Fibroblast of mammary gland (primary cell): ENCODE results near the gene ZNF333.
"Not testable (repeated sequence)": the region's sequence is repeated elsewhere in the genome, so short reads cannot be mapped to it uniquely, and the experiment has no call there.

Experiments used
- DNase-seq: peaks from one replicate; pipeline ENCODE4 v3.0.0-alpha.2; 2010; ENCODE audit warnings: low read depth
- H3K4me3 ChIP-seq: 2 replicates; pipeline ENCODE4 v1.5.1; 2011; ENCODE audit warnings: low read depth, mild to moderate bottlenecking, low read length, moderate library complexity; ENCODE audit not compliant: control insufficient read depth
- TF ChIP-seq, protein P1 (sequence below): conservative IDR thresholded peaks from 2 replicates; pipeline ENCODE4 v1.5.1; 2011; ENCODE audit warnings: low read depth, low read length, inconsistent platforms; ENCODE audit not compliant: control insufficient read depth, insufficient read depth

ZNF333 gene

DNA sequence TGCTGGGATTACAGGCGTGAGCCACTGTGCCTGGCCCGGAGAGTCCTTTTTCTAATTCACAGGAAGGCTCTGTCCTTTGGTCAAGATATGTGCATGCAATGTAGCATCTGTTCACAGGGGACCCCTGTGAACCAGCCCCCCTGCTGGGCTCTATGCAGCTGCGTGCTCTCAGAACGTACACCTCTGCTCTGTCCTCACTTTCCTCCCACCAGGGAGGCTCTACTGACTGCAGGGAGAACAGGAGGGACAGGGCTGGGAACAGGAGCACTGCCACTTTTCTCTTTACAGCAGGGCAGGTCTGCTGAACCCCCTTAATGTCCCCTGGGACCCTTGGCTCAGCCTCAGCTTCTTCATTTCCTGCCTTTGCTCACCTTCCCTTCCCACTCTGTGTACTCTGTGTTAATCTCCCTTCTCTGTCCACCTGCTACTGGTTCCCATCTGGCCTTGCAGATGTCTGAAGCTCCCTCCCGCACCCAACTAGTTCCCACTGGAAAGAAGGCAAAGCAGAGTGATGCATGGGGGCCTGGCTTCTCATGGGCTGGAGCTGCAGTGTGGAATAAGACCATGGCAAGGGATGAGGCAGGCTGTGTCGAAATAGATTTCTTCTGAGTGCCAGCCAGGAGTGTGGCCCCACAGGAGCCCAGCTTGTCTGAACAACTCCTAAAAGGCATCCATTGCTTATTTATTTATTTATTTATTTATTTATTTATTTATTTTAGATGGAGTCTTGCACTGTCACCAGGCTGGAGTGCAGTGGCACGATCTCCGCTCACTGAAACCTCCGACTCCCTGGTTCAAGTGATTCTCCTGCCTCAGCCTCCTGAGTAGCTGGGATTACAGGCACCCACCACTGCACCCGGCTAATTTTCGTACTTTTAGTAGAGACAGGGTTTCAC is 81.3 kb downstream of the ZNF333 start:
- DNase-seq: no peak
- TF ChIP-seq, protein P1, sequence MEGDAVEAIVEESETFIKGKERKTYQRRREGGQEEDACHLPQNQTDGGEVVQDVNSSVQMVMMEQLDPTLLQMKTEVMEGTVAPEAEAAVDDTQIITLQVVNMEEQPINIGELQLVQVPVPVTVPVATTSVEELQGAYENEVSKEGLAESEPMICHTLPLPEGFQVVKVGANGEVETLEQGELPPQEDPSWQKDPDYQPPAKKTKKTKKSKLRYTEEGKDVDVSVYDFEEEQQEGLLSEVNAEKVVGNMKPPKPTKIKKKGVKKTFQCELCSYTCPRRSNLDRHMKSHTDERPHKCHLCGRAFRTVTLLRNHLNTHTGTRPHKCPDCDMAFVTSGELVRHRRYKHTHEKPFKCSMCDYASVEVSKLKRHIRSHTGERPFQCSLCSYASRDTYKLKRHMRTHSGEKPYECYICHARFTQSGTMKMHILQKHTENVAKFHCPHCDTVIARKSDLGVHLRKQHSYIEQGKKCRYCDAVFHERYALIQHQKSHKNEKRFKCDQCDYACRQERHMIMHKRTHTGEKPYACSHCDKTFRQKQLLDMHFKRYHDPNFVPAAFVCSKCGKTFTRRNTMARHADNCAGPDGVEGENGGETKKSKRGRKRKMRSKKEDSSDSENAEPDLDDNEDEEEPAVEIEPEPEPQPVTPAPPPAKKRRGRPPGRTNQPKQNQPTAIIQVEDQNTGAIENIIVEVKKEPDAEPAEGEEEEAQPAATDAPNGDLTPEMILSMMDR: no peak
- H3K4me3 ChIP-seq: no peak overlapping the region

DNA sequence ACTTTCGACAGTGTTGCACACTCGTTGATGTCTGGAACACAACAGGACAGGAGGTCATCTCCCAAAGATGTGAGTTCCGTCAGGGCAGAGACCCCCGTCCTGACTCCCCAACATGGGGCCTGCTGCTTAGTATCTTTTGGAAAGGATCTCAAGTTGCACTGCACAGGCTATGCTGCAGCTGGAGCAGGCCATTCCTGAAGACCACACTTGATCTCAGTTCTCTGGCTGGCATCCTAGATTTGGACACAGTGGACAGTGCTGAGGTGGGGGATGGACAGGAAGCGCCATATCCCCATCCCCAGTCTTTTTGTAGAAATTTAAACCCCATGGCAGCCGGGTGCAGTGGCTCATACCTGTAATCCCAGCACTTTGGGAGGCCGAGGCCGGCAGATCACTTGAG is 82.6 kb downstream of the ZNF333 start:
- TF ChIP-seq, protein P1: no peak
- no peak overlapping the region for H3K4me3 ChIP-seq
- no peak for DNase-seq

DNA sequence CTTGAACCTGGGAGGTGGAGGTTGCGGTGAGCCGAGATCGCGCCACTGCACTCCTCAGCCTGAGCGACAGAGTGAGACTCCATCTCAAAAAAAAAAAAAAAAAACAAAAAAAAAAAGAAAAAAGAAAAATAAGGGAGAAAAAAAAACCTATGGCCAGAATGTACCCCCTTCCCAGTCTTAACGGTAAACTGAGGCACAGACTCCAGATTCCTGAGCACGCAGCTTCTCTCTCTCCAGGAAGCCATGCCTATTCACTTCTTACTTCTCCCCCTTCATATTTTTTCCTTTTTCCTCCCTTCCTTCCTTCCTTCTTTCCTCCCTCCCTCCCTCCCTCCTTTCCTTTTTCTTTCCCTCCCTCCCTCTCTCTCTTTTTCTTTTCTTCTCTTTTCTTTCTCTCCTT is 83.1 kb downstream of the ZNF333 start:
- DNase-seq: no peak
- H3K4me3 ChIP-seq: no peak overlapping the region
- TF ChIP-seq, protein P1: no peak

DNA sequence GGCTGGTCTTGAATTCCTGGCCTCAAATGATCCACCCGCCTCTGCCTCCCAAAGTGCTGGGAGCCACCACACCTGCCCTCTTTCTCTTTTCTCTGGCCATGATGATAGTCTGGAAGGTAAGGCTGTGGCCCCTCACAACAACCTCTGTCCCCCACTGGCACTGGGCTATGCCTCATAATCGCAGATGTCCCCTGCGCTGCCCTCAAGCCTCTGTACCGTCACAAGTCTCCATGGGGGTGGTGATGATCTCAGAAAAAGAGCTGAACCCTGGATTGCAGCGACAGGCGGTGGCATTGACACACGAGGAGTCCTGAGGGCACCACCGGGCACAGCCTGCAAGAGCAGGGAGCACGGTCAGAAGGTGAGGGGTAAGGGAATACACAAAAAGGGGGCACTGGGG is 83.9 kb downstream of the ZNF333 start:
- not testable (repeated sequence) for DNase-seq, H3K4me3 ChIP-seq

DNA sequence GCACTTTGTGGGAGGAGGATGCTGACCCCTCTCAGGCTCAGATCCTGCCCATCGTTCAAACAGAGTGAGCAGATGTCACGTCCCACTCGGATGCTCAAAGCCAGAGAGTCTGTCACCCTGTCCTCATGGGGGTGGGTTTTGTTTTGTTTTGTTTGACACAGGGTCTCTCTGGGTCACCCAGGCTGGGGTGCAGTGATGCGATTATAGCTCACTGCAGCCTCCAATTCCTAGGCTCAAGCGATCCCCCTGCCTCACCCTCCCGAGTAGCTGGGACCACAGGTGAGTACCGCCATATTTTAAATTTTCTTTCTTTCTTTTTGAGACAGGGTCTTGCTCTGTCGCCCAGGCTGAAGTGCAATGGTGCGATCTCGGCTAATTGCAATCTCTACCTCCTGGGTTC is 84.5 kb downstream of the ZNF333 start:
- TF ChIP-seq, protein P1: no peak
- H3K4me3 ChIP-seq: no peak overlapping the region
- DNase-seq: no peak

DNA sequence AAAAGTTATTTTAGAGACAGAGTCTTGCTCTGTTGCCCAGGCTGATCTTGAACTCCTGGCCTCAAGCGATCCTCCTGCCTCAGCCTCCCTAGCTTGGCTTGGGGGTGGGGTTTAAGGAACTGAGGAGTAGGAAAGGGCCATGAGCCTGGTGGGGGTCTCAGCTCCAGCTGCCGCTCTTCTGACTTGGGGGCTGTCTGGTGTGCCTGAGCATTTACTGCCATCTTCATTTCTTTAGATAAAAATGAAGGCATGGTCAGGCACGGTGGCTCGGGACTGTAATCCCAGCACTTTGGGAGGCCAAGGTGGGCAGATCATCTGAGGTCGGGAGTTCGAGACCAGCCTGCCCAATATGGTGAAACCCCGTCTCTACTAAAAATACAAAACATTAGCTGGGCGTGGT is 85.5 kb downstream of the ZNF333 start:
- H3K4me3 ChIP-seq: not testable (repeated sequence)

DNA sequence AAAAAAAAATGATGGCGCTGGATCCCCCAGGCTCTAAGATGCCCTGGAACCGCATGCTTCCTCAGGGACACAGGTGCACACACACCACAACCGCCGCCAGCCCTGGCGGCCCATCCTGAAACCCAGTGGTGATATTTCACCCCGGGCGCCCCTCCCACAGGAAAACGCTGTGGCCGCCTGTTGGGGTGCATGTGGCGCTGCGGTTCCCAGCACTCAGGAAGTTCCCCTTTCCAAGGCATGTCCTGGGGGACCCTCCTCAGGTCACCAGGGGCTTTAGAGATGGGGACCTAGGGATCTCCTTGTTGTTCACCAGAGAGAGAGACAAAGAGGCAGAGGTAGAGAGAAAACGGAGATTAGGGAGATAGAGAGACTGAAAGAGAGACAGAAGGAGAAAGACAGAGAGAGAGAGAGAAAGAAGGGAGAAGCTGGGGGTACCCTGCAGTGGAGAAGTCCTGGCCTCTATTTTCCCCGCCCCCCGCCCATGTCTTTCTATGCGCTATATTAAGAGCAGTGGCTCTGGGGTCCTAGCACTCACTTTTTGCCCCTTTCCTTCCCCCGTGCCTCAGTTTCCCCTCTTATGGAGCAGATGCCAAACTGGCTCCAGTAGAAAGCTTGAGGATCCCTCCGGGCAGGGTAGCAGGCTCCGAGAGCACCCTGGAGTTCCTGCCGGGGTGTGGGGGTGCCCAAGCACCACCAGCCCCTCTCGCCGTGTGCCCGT is 86.2 kb downstream of the ZNF333 start:
- TF ChIP-seq, protein P1: no peak
- DNase-seq: no peak
- H3K4me3 ChIP-seq: peak overlapping the region; percentile 44

More for the DNA sequence above, 85.5 kb downstream of the ZNF333 start:
- DNase-seq: not testable (repeated sequence)

GRCh38 chr19:14777645-14778044 is 87.8 kb downstream of the ZNF333 start:
- not testable (repeated sequence) for DNase-seq, H3K4me3 ChIP-seq

- not testable (repeated sequence) for DNase-seq, H3K4me3 ChIP-seq
Observed at GRCh38 chr19:14778110-14778845, 88.4 kb downstream of the ZNF333 start, which contains the start of gene ADGRE2. ADGRE2 (minus strand) TSS chr19:14778560; CDS start chr19:14776756, 1,804 bp downstream.
